ENCODE data around the gene ASTN2.

GRCh38 chr9:117234103-117234502, 180.8 kb downstream of the ASTN2 start:
- TF ChIP-seq CTCF (IDR thresholded peaks at IDR 0.05) = no peak
- no peak for TF ChIP-seq POLR2A (IDR thresholded peaks at IDR 0.05)

Measured in thyroid gland (tissue), 4 donors.